Endothelial cell of umbilical vein (primary cell): ENCODE measurements around the gene ZNF143.

Source experiments
- EZH2 ChIP-seq: IDR thresholded peaks from 2 replicates; pipeline ENCODE4 v1.6.1; 2012; ENCODE audit warnings: borderline replicate concordance, low read depth, mild to moderate bottlenecking, moderate library complexity, low read length, inconsistent platforms; ENCODE audit not compliant: severe bottlenecking
- FOS ChIP-seq: IDR thresholded peaks from 2 replicates; pipeline ENCODE4 v1.6.1; 2011; ENCODE audit warnings: mild to moderate bottlenecking, low read length, moderate library complexity, borderline replicate concordance; ENCODE audit not compliant: insufficient read depth
- GATA2 ChIP-seq: IDR thresholded peaks from 2 replicates; pipeline ENCODE4 v1.7.0; 2011; ENCODE audit warnings: low read depth, mild to moderate bottlenecking, moderate library complexity, mixed read lengths, low read length; ENCODE audit not compliant: insufficient read length, insufficient read depth
- JUN ChIP-seq: IDR thresholded peaks from 2 replicates; pipeline ENCODE4 v1.6.1; 2011; ENCODE audit warnings: borderline replicate concordance, low read depth; ENCODE audit not compliant: insufficient read length, insufficient read depth
- MYC ChIP-seq: IDR thresholded peaks from one replicate; pipeline ENCODE4 v1.6.1; 2011; ENCODE audit warnings: mild to moderate bottlenecking, low read depth, low read length
- POLR2A ChIP-seq: IDR thresholded peaks from 2 replicates; pipeline ENCODE4 v1.6.1; 2012; ENCODE audit warnings: low read depth, mild to moderate bottlenecking, control low read depth, low read length
- POLR2AphosphoS5 ChIP-seq: IDR thresholded peaks from 2 replicates; pipeline ENCODE4 v1.6.1; 2012; ENCODE audit warnings: low read depth, mild to moderate bottlenecking, control low read depth, low read length, moderate library complexity; ENCODE audit not compliant: insufficient read depth
- TF ChIP-seq, protein P1 (sequence below), 2 donors: IDR thresholded peaks; 1 replicate in 1 of 2; 2 replicates in 1 of 2; pipeline ENCODE4 v1.5.1; 2011; ENCODE audit warnings: low read length in 2 of 2, mild to moderate bottlenecking in 2 of 2, moderate library complexity in 2 of 2, control low read depth in 1 of 2, inconsistent platforms in 1 of 2, low read depth in 1 of 2; ENCODE audit not compliant: insufficient read depth in 1 of 2; ENCODE audit errors: extremely low read depth in 1 of 2
- TF ChIP-seq, protein P2 (sequence below): IDR thresholded peaks from 2 replicates; pipeline ENCODE4 v1.6.1; 2011; ENCODE audit not compliant: insufficient read depth, insufficient read length

- TF ChIP-seq POLR2AphosphoS5 (no peak), EZH2 (no peak), POLR2A (no peak), FOS (no peak), JUN (no peak), MYC (no peak), GATA2 (no peak)
- TF ChIP-seq, protein P1, sequence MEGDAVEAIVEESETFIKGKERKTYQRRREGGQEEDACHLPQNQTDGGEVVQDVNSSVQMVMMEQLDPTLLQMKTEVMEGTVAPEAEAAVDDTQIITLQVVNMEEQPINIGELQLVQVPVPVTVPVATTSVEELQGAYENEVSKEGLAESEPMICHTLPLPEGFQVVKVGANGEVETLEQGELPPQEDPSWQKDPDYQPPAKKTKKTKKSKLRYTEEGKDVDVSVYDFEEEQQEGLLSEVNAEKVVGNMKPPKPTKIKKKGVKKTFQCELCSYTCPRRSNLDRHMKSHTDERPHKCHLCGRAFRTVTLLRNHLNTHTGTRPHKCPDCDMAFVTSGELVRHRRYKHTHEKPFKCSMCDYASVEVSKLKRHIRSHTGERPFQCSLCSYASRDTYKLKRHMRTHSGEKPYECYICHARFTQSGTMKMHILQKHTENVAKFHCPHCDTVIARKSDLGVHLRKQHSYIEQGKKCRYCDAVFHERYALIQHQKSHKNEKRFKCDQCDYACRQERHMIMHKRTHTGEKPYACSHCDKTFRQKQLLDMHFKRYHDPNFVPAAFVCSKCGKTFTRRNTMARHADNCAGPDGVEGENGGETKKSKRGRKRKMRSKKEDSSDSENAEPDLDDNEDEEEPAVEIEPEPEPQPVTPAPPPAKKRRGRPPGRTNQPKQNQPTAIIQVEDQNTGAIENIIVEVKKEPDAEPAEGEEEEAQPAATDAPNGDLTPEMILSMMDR (IDR thresholded peaks at IDR 0.05; ENCODE audit: extremely low read depth in 1 of 2, insufficient read depth in 1 of 2, low read depth in 1 of 2, low read length in 2 of 2) = no peak
- TF ChIP-seq, protein P2, sequence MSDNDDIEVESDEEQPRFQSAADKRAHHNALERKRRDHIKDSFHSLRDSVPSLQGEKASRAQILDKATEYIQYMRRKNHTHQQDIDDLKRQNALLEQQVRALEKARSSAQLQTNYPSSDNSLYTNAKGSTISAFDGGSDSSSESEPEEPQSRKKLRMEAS = no peak
Observed at GRCh38 chr11:9524001-9524400, 63.2 kb downstream of the ZNF143 start.
